ENCODE measurements around the gene REXO5.
"Not testable (repeated sequence)": the region's sequence is repeated elsewhere in the genome, so short reads cannot be mapped to it uniquely, and the experiment has no call there.

Gene REXO5

GRCh38 chr16:20806168-20807050, at the start of gene REXO5, which contains the start of gene ERI2:
TSS of gene REXO5 (plus strand) at chr16:20806527. CDS start at chr16:20806954, 427 bp downstream.
TSS of gene ERI2 (minus strand) at chr16:20806472. CDS start at chr16:20806430, 42 bp downstream.
- FAIRE-seq: peak; percentile 92

GRCh38 chr16:20760346-20760745, 46.0 kb upstream of the REXO5 start:
- no peak for FAIRE-seq

- FAIRE-seq: no peak
Measured at GRCh38 chr16:20761175-20761574, 45.2 kb upstream of the REXO5 start.

DNA sequence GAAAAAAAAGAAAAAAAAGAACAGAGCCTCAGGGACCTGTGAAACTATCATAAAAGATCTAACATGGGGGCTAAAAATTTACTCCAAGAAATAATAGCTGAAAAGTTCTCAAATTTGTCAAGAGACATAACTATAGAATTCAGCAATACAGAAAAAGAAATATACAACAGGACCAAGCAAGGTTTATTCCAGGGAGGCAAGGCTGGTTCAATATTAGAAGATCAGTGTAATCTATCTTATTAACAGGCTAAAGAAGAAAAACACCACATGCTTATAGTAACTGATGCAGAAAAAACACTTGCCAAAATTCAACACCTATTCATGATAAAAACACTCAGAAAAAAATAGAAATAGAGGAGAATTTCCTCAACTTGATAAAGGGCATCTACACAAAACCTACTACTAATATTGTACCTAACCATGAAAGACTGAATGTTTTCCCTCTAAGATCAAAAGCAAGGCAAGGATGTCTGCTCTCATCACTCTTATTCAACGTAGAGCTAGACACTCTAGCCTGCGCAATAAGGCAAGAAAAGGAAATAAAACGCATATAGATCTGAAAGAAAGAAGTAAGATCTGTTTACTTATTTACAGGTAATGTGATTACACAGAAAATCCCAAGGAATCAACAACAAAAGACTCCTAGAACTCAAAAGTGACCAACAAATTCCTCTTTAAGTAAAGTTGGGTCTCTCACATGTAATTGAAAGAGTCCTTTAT, 43.8 kb upstream of the REXO5 start:
- no peak for FAIRE-seq

DNA sequence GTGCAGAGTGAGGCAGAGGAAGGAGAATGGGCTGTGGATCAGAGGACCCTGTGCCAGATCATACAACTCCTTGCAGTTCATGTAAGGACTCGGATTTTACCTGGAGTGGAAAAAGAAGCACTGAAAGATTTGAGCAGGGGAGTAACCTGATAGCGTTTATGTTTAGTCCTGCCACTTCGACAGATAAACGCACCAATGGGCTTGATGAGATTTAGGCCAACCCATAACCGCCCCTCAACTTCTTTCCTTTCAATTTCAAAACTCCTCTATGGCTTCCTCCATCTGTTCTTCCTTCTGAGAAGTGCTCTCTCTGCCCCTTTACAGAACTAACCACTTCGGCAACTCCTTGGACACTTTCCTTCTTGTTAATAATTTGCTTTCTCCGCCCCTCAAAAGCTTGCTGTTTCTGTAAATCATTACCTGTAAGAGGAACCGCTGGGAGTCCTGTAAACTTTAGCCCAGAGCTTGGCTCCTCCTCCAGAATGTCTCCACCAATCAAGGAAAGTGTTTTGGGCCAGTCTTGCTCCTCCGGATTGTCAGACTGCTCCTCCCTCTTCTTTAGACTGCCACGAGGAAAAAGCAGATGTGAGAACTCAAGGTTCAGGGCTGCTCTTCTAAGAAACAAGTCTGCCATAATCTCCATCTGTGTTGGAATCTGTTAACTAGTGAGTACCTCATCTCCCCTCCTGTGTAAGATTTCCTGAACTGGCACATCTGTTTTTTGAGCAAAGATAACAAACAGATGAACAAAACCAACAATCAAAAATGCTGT, 42.7 kb upstream of the REXO5 start, which contains the start of gene ACSM3:
TSS of gene ACSM3 (plus strand) at position 554 of the 772 bp plus-strand sequence. CDS start 6,021 bp downstream, outside the sequence.
- FAIRE-seq: no peak

- not testable (repeated sequence) for FAIRE-seq
Measured at GRCh38 chr16:20764448-20764847, 41.9 kb upstream of the REXO5 start.

DNA sequence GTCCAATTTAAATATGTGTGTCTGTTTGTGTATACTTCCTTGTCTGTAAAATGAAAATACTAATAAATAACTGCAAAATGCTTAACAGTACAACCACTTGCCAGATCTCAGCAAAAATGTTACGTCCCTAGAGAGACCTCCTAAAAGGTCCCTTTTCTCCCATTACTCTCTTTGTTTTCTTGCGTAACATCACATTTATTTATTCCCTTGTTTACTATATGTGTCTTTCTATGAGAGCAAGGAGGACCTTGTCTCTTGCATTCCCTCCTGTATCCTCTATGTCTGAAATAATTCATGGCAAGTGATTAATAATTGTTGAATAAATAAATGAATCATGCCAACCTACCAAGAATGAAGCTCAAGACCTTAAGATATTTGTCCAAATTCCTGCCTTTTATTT, 40.6 kb upstream of the REXO5 start:
- no peak for FAIRE-seq

- no peak for FAIRE-seq
Measured at GRCh38 chr16:20766294-20766693, 40.0 kb upstream of the REXO5 start.

- FAIRE-seq: no peak
Measured at GRCh38 chr16:20767577-20767976, 38.8 kb upstream of the REXO5 start.

DNA sequence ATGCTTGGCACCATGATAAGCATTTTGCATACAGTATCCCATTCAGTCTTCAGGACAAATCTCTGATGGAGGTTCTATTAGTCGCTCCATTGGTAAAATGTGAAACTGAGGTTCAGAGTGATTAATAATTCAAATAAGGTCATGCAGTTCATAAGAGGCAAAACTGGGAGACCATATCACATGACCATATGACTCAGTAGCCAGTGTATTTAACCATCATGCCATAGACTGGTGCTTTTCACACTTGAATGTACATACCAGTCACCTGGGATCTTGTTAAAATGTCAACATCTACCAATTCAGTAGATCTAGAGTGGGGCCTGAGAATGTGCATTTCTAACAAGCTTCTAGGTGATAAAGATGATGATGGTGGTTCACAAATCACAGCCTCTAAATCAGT, 38.2 kb upstream of the REXO5 start:
- no peak for FAIRE-seq

DNA sequence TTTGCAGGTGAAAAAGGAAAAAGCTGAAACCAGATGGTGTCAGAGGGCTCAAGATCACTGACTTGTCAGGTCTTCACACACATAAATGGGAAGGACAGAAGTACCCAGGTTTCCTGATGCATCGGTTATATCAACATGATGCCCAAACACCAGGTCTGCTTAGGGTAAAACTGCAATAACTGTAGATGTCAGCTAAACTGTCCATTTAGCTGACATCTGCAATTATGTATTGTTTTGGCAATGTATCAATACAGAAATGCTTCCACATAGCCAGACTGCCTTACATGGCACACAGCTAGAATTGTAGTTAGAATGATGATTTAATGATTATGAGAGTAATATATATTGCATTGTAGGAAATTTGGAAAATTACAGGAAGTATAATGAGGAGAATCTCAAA, 37.5 kb upstream of the REXO5 start:
- FAIRE-seq: no peak

DNA sequence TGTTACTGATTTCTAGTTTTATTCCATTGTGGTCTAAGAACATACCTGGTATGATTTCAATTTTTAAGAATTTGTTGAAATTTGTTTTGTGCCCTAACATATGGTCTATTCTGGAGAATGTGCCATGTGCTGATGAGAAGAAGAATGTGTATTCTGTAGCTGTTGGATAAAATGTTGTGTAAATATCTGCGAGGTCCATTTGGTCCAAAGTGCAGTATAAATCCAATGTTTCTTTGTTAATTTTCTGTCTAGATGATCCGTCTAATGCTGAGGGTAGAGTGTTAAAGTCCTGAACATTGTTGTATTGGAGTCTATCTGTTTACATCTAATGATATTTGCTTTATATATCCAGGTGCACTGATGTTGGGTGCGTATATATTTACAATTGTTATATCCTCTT, 32.6 kb upstream of the REXO5 start:
- FAIRE-seq: no peak

DNA sequence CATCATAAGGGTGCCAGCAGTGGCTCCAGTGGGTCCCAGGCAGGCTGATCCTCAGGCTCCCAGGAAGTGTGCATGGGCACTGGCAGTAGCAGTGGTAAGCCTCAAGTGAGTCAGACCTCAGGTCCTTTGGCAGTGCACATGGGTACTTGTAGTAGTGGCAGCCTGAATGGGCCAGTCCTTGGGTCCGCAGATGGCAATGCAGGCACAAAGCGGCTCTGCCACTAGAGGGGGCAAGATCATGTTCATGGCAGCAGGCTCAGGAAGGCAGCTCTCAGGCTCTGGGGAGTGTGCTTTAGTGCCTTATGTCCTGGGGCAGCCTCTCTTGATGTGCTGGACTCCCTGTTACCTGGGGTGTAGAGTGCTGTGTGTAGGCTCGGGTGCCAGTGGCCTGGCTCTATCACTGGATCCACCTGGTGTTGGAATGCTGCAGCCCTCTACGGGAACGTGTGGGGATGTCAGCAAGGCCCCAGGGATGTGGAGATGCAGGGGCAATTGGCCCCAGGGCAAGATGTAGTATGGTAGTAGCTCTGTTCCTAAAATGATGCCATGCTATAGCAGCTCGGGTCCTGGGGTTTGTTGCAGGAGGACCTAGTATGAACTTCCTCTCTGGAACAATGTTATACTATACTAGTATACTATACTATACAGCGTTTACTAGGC, 31.5 kb upstream of the REXO5 start:
- no peak for FAIRE-seq

DNA sequence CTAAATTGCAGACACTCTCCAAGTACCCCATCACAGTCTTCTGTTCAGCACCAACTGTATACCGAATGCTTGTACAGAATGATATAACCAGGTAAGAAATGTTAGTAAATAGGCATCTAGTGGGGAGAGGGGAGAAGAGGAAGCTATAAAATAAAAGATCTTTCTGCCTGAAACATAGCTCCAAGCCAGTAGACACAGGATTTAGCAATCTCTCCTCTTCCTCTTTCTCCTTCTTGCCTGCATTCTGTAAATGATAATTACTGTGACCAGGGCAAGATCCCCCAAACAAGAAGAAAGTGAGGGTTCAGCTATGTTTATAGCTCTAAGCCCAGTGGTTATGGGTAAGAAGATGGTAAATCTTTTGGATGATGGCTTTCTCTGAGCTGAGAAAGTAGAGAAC, 24.6 kb upstream of the REXO5 start:
- no peak for FAIRE-seq

DNA sequence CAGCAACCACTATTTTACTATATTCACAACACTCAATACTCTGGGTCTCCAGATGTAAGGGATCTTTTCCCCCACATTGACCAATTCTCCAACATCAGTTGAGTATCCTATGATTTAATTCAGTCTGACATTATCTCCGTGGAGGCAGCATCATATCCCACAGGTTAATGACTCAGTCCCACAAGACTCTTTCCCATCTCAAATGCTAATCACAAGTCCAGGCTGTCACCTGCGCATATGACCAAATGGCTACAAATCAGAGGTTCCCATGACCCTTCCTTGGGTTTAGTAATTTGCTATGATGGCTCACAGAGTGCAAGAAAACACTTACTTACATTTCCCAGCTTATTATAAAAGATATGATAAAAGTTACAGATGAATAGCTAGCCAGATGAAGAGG, 23.9 kb upstream of the REXO5 start:
- FAIRE-seq: no peak

GRCh38 chr16:20784204-20784603, 22.1 kb upstream of the REXO5 start:
- no peak for FAIRE-seq

DNA sequence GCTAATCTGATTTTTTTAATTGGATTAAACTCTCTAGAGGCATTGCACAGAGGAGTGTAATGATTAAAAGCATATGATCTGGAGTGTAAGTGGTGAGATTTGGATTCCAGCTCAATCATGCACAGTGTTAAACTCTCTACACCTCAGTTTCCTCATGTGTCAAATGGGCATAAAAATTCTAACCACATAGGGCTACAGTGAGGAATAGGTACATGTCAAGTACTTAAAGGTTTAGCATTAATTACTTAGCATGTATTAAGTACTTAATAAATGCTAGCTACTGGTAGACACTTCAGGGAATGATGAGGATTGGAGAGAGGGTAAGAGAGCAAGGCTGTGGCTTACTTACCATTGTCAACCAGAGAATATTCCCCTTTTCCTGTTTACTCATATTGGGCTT, 17.2 kb upstream of the REXO5 start:
- no peak for FAIRE-seq

GRCh38 chr16:20791923-20792612, 14.3 kb upstream of the REXO5 start:
- FAIRE-seq: no peak

GRCh38 chr16:20798364-20798763, 8.0 kb upstream of the REXO5 start:
- no peak for FAIRE-seq

DNA sequence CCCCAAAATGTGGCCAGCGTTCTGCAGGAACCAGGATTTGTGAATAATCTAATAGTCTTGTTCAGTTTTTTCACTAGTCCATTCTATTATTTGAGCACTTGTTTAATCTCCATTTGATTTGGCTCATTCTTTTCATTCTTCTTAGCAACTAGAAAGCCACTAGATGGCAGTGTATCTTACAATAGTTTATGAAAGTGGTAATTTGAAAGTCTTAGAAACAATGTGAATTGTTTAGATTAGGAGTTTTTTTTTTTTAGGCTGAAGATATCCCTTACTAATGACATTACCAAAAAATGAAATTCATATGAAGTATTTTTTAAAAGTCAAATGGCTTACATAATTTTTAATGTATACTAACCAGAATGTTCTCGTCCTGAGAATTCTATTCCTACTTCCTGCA, 6.7 kb upstream of the REXO5 start:
- peak; percentile 97 for FAIRE-seq

DNA sequence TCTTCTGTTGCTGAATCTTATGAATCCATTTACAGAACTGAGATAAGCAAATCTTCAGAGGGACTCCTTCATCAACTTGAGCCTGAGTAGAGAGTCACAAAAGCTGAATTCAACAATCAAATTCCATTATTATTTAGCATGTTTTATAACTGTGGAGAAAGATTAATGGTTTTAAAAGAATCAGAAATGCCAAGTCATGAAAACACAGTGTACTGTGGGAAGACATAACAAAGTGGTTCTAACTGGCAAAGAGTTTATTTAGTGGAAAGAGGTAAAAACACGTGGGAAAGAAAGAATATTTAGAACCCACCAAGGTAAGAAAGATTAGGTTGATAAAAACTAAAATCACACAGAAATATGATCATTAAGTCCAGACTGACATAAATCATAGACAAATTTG, 5.0 kb upstream of the REXO5 start:
- FAIRE-seq: no peak

- peak; percentile 8 for FAIRE-seq
Measured at GRCh38 chr16:20803192-20803560, 3.2 kb upstream of the REXO5 start.

All from G401.6 (cell line).